NT2/D1 (cell line): ENCODE data around the gene L3MBTL3.
A peak's percentile ranks its signal among the peaks of the same experiment; 100 is the strongest.

Experiments used
- DNase-seq: peaks from one replicate; pipeline ENCODE4 v3.0.0-alpha.2; 2011; ENCODE audit warnings: low read depth, low spot score
- H3K27me3 ChIP-seq: 2 replicates; pipeline ENCODE4 v1.6.0; 2011; ENCODE audit warnings: mild to moderate bottlenecking; ENCODE audit not compliant: insufficient read length, insufficient read depth
- H3K36me3 ChIP-seq: 2 replicates; pipeline ENCODE4 v1.6.1; 2011; ENCODE audit warnings: mild to moderate bottlenecking, low read length, mixed read lengths; ENCODE audit not compliant: insufficient read depth, insufficient read length
- H3K4me1 ChIP-seq: 2 replicates; pipeline ENCODE4 v1.5.1; 2011; ENCODE audit not compliant: insufficient read depth, insufficient read length
- H3K4me3 ChIP-seq: 2 replicates; pipeline ENCODE4 v1.5.1; 2011; ENCODE audit warnings: low read depth; ENCODE audit not compliant: insufficient read length
- H3K9ac ChIP-seq: 2 replicates; pipeline ENCODE4 v1.6.0; 2011; ENCODE audit warnings: low read depth; ENCODE audit not compliant: insufficient read length
- H3K9me3 ChIP-seq: 2 replicates; pipeline ENCODE4 v1.5.1; 2011; ENCODE audit warnings: mild to moderate bottlenecking, low read length; ENCODE audit not compliant: insufficient read depth
- SUZ12 ChIP-seq: IDR thresholded peaks from 2 replicates; pipeline ENCODE4 v1.6.1; 2011; ENCODE audit not compliant: insufficient read length, insufficient read depth; ENCODE audit errors: extremely low read depth
- YY1 ChIP-seq: IDR thresholded peaks from 2 replicates; pipeline ENCODE4 v1.6.1; 2011; ENCODE audit not compliant: insufficient read length, insufficient read depth
- ZNF274 ChIP-seq: IDR thresholded peaks from 2 replicates; pipeline ENCODE4 v1.6.1; 2011; ENCODE audit warnings: mild to moderate bottlenecking, low read depth, low read length

Gene L3MBTL3

GRCh38 chr6:129992881-129993280 lies 25.5 kb upstream of the L3MBTL3 start:
- DNase-seq, result peak; percentile 28
- no peaks in the 10 kb centered on the region for H3K36me3 ChIP-seq
- no peak overlapping the region for H3K4me3 ChIP-seq
- no peak overlapping the region for H3K9ac ChIP-seq
- H3K27me3 ChIP-seq, result no peaks in the 10 kb centered on the region
- H3K4me1 ChIP-seq, result no peaks in the 10 kb centered on the region
- no peaks in the 10 kb centered on the region for H3K9me3 ChIP-seq
- no peak for TF ChIP-seq ZNF274
- no peak for TF ChIP-seq SUZ12
- TF ChIP-seq YY1, result no peak

- H3K27me3 ChIP-seq, result no peaks in the 10 kb centered on the region
- no peak overlapping the region for H3K9ac ChIP-seq
- H3K4me1 ChIP-seq, result no peaks in the 10 kb centered on the region
- no peak overlapping the region for H3K4me3 ChIP-seq
- DNase-seq, result no peak
- no peak for TF ChIP-seq ZNF274
- TF ChIP-seq SUZ12, result no peak
- no peak for TF ChIP-seq YY1
- H3K9me3 ChIP-seq, result no peaks in the 10 kb centered on the region
- no peaks in the 10 kb centered on the region for H3K36me3 ChIP-seq
Measured at GRCh38 chr6:129994410-129994809, 24.0 kb upstream of the L3MBTL3 start.

GRCh38 chr6:129996387-129996786 lies 22.0 kb upstream of the L3MBTL3 start:
- no peaks in the 10 kb centered on the region for H3K27me3 ChIP-seq
- H3K36me3 ChIP-seq, result no peaks in the 10 kb centered on the region
- no peaks in the 10 kb centered on the region for H3K9me3 ChIP-seq
- no peak for TF ChIP-seq SUZ12
- TF ChIP-seq YY1, result no peak
- no peak for TF ChIP-seq ZNF274
- H3K9ac ChIP-seq, result no peak overlapping the region
- no peaks in the 10 kb centered on the region for H3K4me1 ChIP-seq
- no peak overlapping the region for H3K4me3 ChIP-seq
- no peak for DNase-seq

- H3K4me3 ChIP-seq, result no peak overlapping the region
- H3K36me3 ChIP-seq, result no peaks in the 10 kb centered on the region
- DNase-seq, result no peak
- H3K27me3 ChIP-seq, result no peaks in the 10 kb centered on the region
- H3K9me3 ChIP-seq, result no peaks in the 10 kb centered on the region
- no peak for TF ChIP-seq YY1
- TF ChIP-seq ZNF274, result no peak
- TF ChIP-seq SUZ12, result no peak
- no peak overlapping the region for H3K9ac ChIP-seq
- no peaks in the 10 kb centered on the region for H3K4me1 ChIP-seq
Measured at GRCh38 chr6:130000526-130001421, 17.6 kb upstream of the L3MBTL3 start.

GRCh38 chr6:130008236-130008873 lies 10.0 kb upstream of the L3MBTL3 start:
- no peaks in the 10 kb centered on the region for H3K27me3 ChIP-seq
- no peak overlapping the region for H3K9ac ChIP-seq
- H3K36me3 ChIP-seq, result no peaks in the 10 kb centered on the region
- no peak for DNase-seq
- H3K9me3 ChIP-seq, result no peaks in the 10 kb centered on the region
- TF ChIP-seq YY1 (no peak), ZNF274 (no peak), SUZ12 (no peak)
- H3K4me3 ChIP-seq, result no peak overlapping the region
- no peaks in the 10 kb centered on the region for H3K4me1 ChIP-seq

GRCh38 chr6:130009146-130009545 lies 9.2 kb upstream of the L3MBTL3 start:
- H3K27me3 ChIP-seq, result no peaks in the 10 kb centered on the region
- DNase-seq, result no peak
- H3K4me1 ChIP-seq, result no peaks in the 10 kb centered on the region
- no peaks in the 10 kb centered on the region for H3K9me3 ChIP-seq
- TF ChIP-seq ZNF274, result no peak
- no peak for TF ChIP-seq YY1
- no peaks in the 10 kb centered on the region for H3K36me3 ChIP-seq
- no peak overlapping the region for H3K9ac ChIP-seq
- no peak overlapping the region for H3K4me3 ChIP-seq

- no peak overlapping the region for H3K4me3 ChIP-seq
- TF ChIP-seq SUZ12 (no peak), YY1 (no peak), ZNF274 (no peak)
- no peaks in the 10 kb centered on the region for H3K36me3 ChIP-seq
- no peak overlapping the region for H3K9ac ChIP-seq
- no peak for DNase-seq
- no peaks in the 10 kb centered on the region for H3K4me1 ChIP-seq
- H3K9me3 ChIP-seq, result no peaks in the 10 kb centered on the region
- H3K27me3 ChIP-seq, result no peaks in the 10 kb centered on the region
Measured at GRCh38 chr6:130010387-130010786, 8.0 kb upstream of the L3MBTL3 start.
